HEK293 (cell line): ENCODE results near the gene KLHL35.
A peak's percentile ranks its signal among the peaks of the same experiment; 100 is the strongest.

Source experiments
- CTCF ChIA-PET: fragments of 350-600 bp; formaldehyde crosslinking; extraction: SDS; loops from one replicate; lab custom pipeline; 2021; ENCODE audit warnings: antibody characterized with exemption; lab: Yijun Ruan, JAX
- POLR2A ChIA-PET: fragments of 300-600 bp; formaldehyde crosslinking; extraction: SDS; loops from one replicate; lab custom pipeline; 2020; ENCODE audit warnings: antibody characterized with exemption, inconsistent platforms; lab: Yijun Ruan, JAX
- H3K27ac ChIP-seq: fragments of 200-500 bp; sonication (Bioruptor generic); 2 replicates; pipeline ENCODE4 v1.5.1; 2014; ENCODE audit warnings: low read depth, low read length, control low read depth, inconsistent platforms; ENCODE audit errors: extremely low read depth
- H3K36me3 ChIP-seq, 2 experiments: fragments of 200-500 bp in 1 of 2; sonication (Bioruptor generic) in 1 of 2; 1 replicate in 1 of 2; 2 replicates in 1 of 2; pipeline ENCODE4 v1.5.1; 2014 to 2017; ENCODE audit warnings: inconsistent platforms in 2 of 2, low read length in 2 of 2; ENCODE audit not compliant: control insufficient read depth in 2 of 2, insufficient read depth in 1 of 2
- H3K4me1 ChIP-seq: fragments of 200-500 bp; sonication (Bioruptor generic); 2 replicates; pipeline ENCODE4 v1.5.1; 2014; ENCODE audit warnings: mild to moderate bottlenecking, low read length, inconsistent platforms; ENCODE audit not compliant: control insufficient read depth, insufficient read depth
- H3K4me3 ChIP-seq: 2 replicates; pipeline ENCODE4 v1.5.1; 2011; ENCODE audit warnings: low read depth, mild to moderate bottlenecking, control low read depth, low read length, moderate library complexity
- H3K9me3 ChIP-seq: fragments of 200-500 bp; sonication (Bioruptor generic); 2 replicates; pipeline ENCODE4 v1.5.1; 2014; ENCODE audit warnings: low read depth, low read length, inconsistent platforms; ENCODE audit not compliant: control insufficient read depth, insufficient read depth
- GLIS1 ChIP-seq: fragments of 450-650 bp; formaldehyde crosslinking; IDR thresholded peaks from 2 replicates; pipeline ENCODE4 v1.5.1; 2016; ENCODE audit warnings: missing biosample characterization, missing genetic modification characterization
- KLF16 ChIP-seq: fragments of 450-650 bp; formaldehyde crosslinking; IDR thresholded peaks from 2 replicates; pipeline ENCODE4 v1.5.1; 2017; ENCODE audit warnings: missing biosample characterization, missing genetic modification characterization
- SALL2 ChIP-seq: fragments of 450-650 bp; formaldehyde crosslinking; IDR thresholded peaks from 2 replicates; pipeline ENCODE4 v1.5.0; 2017; ENCODE audit warnings: missing biosample characterization, mild to moderate bottlenecking, missing genetic modification characterization, borderline replicate concordance
- YY1 ChIP-seq: fragments of 450-650 bp; formaldehyde crosslinking; IDR thresholded peaks from 2 replicates; pipeline ENCODE4 v1.5.1; 2018; ENCODE audit warnings: missing biosample characterization, missing genetic modification characterization
- YY2 ChIP-seq: fragments of 450-650 bp; formaldehyde crosslinking; IDR thresholded peaks from 2 replicates; pipeline ENCODE4 v1.5.1; 2016; ENCODE audit warnings: missing biosample characterization, missing genetic modification characterization
- ZBTB8A ChIP-seq: fragments of 450-650 bp; formaldehyde crosslinking; IDR thresholded peaks from 2 replicates; pipeline ENCODE4 v1.5.1; 2016; ENCODE audit warnings: missing biosample characterization, missing genetic modification characterization
- ZEB2 ChIP-seq: fragments of 450-650 bp; formaldehyde crosslinking; IDR thresholded peaks from 2 replicates; pipeline ENCODE4 v1.5.1; 2016; ENCODE audit warnings: missing biosample characterization, missing genetic modification characterization
- ZFP37 ChIP-seq: fragments of 450-650 bp; formaldehyde crosslinking; IDR thresholded peaks from 2 replicates; pipeline ENCODE4 v1.5.1; 2016; ENCODE audit warnings: missing biosample characterization, missing genetic modification characterization
- ZIC2 ChIP-seq: fragments of 450-650 bp; formaldehyde crosslinking; IDR thresholded peaks from 2 replicates; pipeline ENCODE4 v1.5.1; 2016; ENCODE audit warnings: missing biosample characterization, missing genetic modification characterization
- ZNF174 ChIP-seq: fragments of 450-650 bp; formaldehyde crosslinking; IDR thresholded peaks from 2 replicates; pipeline ENCODE4 v1.5.0; 2017; ENCODE audit warnings: missing biosample characterization, mild to moderate bottlenecking, missing genetic modification characterization
- ZNF184 ChIP-seq: fragments of 450-650 bp; IDR thresholded peaks from 2 replicates; pipeline ENCODE4 v1.5.1; 2018; ENCODE audit warnings: missing biosample characterization, mild to moderate bottlenecking, missing genetic modification characterization
- ZNF202 ChIP-seq: fragments of 450-650 bp; formaldehyde crosslinking; IDR thresholded peaks from 2 replicates; pipeline ENCODE4 v1.5.1; 2016; ENCODE audit warnings: missing biosample characterization, missing genetic modification characterization, borderline replicate concordance
- ZNF274 ChIP-seq, 2 experiments: fragments of 200-500 bp in 1 of 2; fragments of 450-650 bp in 1 of 2; sonication (Bioruptor generic) in 1 of 2; formaldehyde crosslinking in 1 of 2; IDR thresholded peaks; 2 replicates each; pipeline versions ENCODE4 v1.5.1 to v1.6.1; 2014 to 2016; ENCODE audit warnings: borderline replicate concordance in 1 of 2, inconsistent platforms in 1 of 2, low read length in 1 of 2, missing biosample characterization in 1 of 2, missing genetic modification characterization in 1 of 2
- ZNF335 ChIP-seq: fragments of 450-650 bp; formaldehyde crosslinking; conservative IDR thresholded peaks from 2 replicates; pipeline ENCODE4 v1.5.1; 2016; ENCODE audit warnings: missing biosample characterization, missing genetic modification characterization
- ZNF350 ChIP-seq: fragments of 450-650 bp; formaldehyde crosslinking; IDR thresholded peaks from 2 replicates; pipeline ENCODE4 v1.5.0; 2017; ENCODE audit warnings: missing biosample characterization, mild to moderate bottlenecking, missing genetic modification characterization
- ZNF555 ChIP-seq: fragments of 450-650 bp; formaldehyde crosslinking; conservative IDR thresholded peaks from 2 replicates; pipeline ENCODE4 v1.5.1; 2017; ENCODE audit warnings: missing biosample characterization, mild to moderate bottlenecking, missing genetic modification characterization, inconsistent platforms
- ZNF571 ChIP-seq: fragments of 450-650 bp; formaldehyde crosslinking; IDR thresholded peaks from 2 replicates; pipeline ENCODE4 v1.5.0; 2017; ENCODE audit warnings: missing biosample characterization, missing genetic modification characterization
- ZNF629 ChIP-seq: fragments of 450-650 bp; formaldehyde crosslinking; IDR thresholded peaks from 2 replicates; pipeline ENCODE4 v1.5.1; 2017; ENCODE audit warnings: missing biosample characterization, missing genetic modification characterization
- ZNF654 ChIP-seq: fragments of 450-650 bp; formaldehyde crosslinking; IDR thresholded peaks from 2 replicates; pipeline ENCODE4 v1.5.1; 2016; ENCODE audit warnings: low read depth, missing biosample characterization, missing genetic modification characterization
- ZNF677 ChIP-seq: fragments of 450-650 bp; IDR thresholded peaks from 2 replicates; pipeline ENCODE4 v1.5.0; 2018; ENCODE audit warnings: missing biosample characterization, mild to moderate bottlenecking, missing genetic modification characterization, moderate library complexity
- ZNF707 ChIP-seq: fragments of 450-650 bp; formaldehyde crosslinking; IDR thresholded peaks from 2 replicates; pipeline ENCODE4 v1.5.1; 2016; ENCODE audit warnings: missing biosample characterization, missing genetic modification characterization
- TF ChIP-seq, protein P1 (sequence below): fragments of 450-650 bp; formaldehyde crosslinking; IDR thresholded peaks from 2 replicates; pipeline ENCODE4 v1.5.1; 2016; ENCODE audit warnings: missing biosample characterization, missing genetic modification characterization
- TF ChIP-seq, protein P2 (sequence below): fragments of 450-650 bp; formaldehyde crosslinking; IDR thresholded peaks from 2 replicates; pipeline ENCODE4 v1.5.1; 2016; ENCODE audit warnings: missing biosample characterization, missing genetic modification characterization

The KLHL35 gene

GRCh38 chr11:75388386-75389275 lies 44.4 kb downstream of the KLHL35 start:
- ChIA-PET POLR2A (no interaction called here), CTCF (interaction anchor here (0.5 to 10.9 kb wide), 48 partner anchors 9 to 455 kb away, joined by 3 to 209 read pairs (median 4); no protein-coding TSS in a partner anchor)
- H3K9me3 ChIP-seq: no peaks in the 10 kb centered on the region
- TF ChIP-seq, protein P1, sequence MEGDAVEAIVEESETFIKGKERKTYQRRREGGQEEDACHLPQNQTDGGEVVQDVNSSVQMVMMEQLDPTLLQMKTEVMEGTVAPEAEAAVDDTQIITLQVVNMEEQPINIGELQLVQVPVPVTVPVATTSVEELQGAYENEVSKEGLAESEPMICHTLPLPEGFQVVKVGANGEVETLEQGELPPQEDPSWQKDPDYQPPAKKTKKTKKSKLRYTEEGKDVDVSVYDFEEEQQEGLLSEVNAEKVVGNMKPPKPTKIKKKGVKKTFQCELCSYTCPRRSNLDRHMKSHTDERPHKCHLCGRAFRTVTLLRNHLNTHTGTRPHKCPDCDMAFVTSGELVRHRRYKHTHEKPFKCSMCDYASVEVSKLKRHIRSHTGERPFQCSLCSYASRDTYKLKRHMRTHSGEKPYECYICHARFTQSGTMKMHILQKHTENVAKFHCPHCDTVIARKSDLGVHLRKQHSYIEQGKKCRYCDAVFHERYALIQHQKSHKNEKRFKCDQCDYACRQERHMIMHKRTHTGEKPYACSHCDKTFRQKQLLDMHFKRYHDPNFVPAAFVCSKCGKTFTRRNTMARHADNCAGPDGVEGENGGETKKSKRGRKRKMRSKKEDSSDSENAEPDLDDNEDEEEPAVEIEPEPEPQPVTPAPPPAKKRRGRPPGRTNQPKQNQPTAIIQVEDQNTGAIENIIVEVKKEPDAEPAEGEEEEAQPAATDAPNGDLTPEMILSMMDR (tag by site-specific recombination): peak; percentile 58
- TF ChIP-seq YY1 (tag by site-specific recombination) (peak; percentile 58; the same call in 1 of the 2 replicates), SALL2 (no peak), ZNF335 (tag by site-specific recombination) (peak; percentile 48), ZEB2 (peak; percentile 22; the same call in 1 of the 2 replicates), ZFP37 (tag by site-specific recombination) (0 out of 2 replicates have a peak, but pooled peaks have one; percentile 26), ZNF707 (tag by site-specific recombination) (no peak), ZNF274 (IDR thresholded peaks at IDR 0.05; ENCODE audit: low read length) (no peak), ZNF274 (tag by site-specific recombination; IDR thresholded peaks at IDR 0.05; ENCODE audit: borderline replicate concordance) (no peak), ZNF350 (tag by site-specific recombination) (no peak), ZNF629 (tag by site-specific recombination) (0 out of 2 replicates have a peak, but pooled peaks have one; percentile 18), ZBTB8A (tag by site-specific recombination) (0 out of 2 replicates have a peak, but pooled peaks have one; percentile 20), ZNF555 (tag by site-specific recombination) (no peak), ZNF571 (tag by site-specific recombination) (no peak), ZNF174 (tag by site-specific recombination) (no peak), ZIC2 (peak; percentile 34; the same call in 1 of the 2 replicates), GLIS1 (tag by site-specific recombination) (peak; percentile 60; the same call in 1 of the 2 replicates), ZNF654 (tag by site-specific recombination) (peak; percentile 94), ZNF202 (tag by site-specific recombination) (no peak), ZNF184 (tag by site-specific recombination) (peak; percentile 57; the same call in 1 of the 2 replicates), ZNF677 (tag by site-specific recombination) (no peak), YY2 (peak; percentile 68; the same call in 1 of the 2 replicates), KLF16 (tag by site-specific recombination) (no peak)
- TF ChIP-seq, protein P2, sequence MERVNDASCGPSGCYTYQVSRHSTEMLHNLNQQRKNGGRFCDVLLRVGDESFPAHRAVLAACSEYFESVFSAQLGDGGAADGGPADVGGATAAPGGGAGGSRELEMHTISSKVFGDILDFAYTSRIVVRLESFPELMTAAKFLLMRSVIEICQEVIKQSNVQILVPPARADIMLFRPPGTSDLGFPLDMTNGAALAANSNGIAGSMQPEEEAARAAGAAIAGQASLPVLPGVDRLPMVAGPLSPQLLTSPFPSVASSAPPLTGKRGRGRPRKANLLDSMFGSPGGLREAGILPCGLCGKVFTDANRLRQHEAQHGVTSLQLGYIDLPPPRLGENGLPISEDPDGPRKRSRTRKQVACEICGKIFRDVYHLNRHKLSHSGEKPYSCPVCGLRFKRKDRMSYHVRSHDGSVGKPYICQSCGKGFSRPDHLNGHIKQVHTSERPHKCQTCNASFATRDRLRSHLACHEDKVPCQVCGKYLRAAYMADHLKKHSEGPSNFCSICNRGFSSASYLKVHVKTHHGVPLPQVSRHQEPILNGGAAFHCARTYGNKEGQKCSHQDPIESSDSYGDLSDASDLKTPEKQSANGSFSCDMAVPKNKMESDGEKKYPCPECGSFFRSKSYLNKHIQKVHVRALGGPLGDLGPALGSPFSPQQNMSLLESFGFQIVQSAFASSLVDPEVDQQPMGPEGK (tag by site-specific recombination): 0 out of 2 replicates have a peak, but pooled peaks have one; percentile 24
- H3K27ac ChIP-seq: no peak overlapping the region
- no peak overlapping the region for H3K4me3 ChIP-seq
- H3K4me1 ChIP-seq: no peaks in the 10 kb centered on the region
- H3K36me3 ChIP-seq: no peaks in the 10 kb centered on the region
